ES-I3 (cell line): Measurements from ENCODE around the gene METTL15.
A peak's percentile ranks its signal among the peaks of the same experiment; 100 is the strongest.
"Not testable (repeated sequence)": the region's sequence is repeated elsewhere in the genome, so short reads cannot be mapped to it uniquely, and the experiment has no call there.

Source experiments
- H3K36me3 ChIP-seq: 2 replicates; pipeline ENCODE4 v1.6.1; 2013; ENCODE audit warnings: mild to moderate bottlenecking, low read length, control low read depth, moderate library complexity; ENCODE audit not compliant: insufficient read depth
- H3K4me1 ChIP-seq: 2 replicates; pipeline ENCODE4 v1.6.1; 2013; ENCODE audit warnings: mild to moderate bottlenecking, control low read depth, low read length; ENCODE audit not compliant: insufficient read depth
- H3K9ac ChIP-seq: 2 replicates; pipeline ENCODE4 v1.6.1; 2013; ENCODE audit warnings: low read depth, mild to moderate bottlenecking, low read length, moderate library complexity
- H3K9me3 ChIP-seq: 2 replicates; pipeline ENCODE4 v1.6.1; 2013; ENCODE audit warnings: mild to moderate bottlenecking, low read length, moderate library complexity; ENCODE audit not compliant: control insufficient read depth, insufficient read depth

METTL15 gene

DNA sequence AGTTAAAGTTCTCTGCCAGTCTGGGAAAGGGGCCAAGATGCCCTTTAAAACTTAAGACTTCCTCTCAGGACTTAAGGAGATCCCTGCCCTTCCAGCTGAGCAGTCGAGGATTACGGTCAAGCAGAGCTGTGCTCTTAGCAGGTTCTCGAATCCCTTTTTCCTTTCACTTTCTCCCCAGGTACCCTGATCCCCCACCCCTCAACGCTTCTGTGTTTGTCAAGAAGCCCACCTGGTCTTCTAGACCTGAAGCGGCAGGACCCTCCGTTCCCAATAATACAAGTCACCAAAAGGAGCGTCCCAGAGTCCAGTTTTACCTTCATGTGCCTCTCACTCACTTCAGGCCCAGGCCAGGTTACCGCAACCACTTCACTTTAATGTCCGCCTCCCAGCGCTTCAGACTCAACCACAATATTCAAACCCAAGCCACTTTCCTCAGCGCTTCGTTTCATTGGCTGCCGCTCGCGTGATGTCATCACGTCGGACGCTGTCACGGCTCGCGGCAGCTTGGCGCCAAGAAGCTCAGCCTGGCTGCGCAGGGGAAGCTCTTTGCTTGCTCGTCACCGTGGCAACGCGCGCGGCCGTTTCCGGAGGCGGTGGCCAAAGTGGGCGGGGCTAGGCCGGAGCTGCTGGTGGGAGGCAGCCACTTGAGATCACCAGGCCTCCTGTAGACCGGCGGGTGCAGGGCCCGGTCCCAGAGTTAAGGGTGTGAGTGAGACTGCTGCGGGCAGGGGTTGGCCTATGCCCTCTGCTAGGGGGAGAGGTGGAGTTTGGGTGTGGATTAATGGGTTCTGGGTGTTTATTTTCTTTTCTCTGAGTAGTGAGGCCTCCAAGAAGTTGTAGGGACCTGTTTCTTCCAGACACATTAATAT lies at the start of gene METTL15, which contains the start of gene KIF18A:
METTL15 (plus strand) TSS at position 639 of the 869 bp plus-strand sequence. CDS start 4,947 bp downstream, outside the sequence.
KIF18A (minus strand) TSS at position 407 of the 869 bp plus-strand sequence. CDS start 10,209 bp downstream, outside the sequence.
- Histone ChIP-seq H3K9me3 (no peaks in the 10 kb centered on the region), H3K36me3 (no peaks in the 10 kb centered on the region), H3K4me1 (no peaks in the 10 kb centered on the region), H3K9ac (peak within 1 kb of the TSS; percentile 91)

GRCh38 chr11:28071305-28071704 lies 36.9 kb upstream of the METTL15 start:
- Histone ChIP-seq H3K9me3 (no peaks in the 10 kb centered on the region), H3K9ac (no peak overlapping the region), H3K36me3 (peaks cover 2% of the 10 kb centered on the region), H3K4me1 (no peaks in the 10 kb centered on the region)

DNA sequence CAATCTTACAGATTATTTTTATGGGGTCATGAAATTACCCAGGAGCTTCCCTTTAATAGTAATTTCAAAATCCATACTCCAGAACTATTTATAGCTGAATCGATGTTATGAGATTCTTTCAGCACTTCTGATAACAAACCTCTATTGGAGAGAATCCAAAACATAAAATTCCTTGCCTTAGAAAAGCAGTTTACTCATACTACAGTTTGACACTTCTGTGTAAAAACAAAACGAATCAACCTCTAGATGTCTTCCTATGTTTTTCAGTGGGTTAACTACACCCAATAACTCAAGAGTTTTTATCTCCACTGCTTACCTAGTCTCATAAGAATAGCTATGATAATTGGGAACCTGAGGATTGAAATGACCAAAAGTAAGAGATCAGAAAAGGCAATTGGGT lies 35.9 kb upstream of the METTL15 start:
- Histone ChIP-seq H3K9ac (no peak overlapping the region), H3K4me1 (no peaks in the 10 kb centered on the region), H3K36me3 (peaks cover 4% of the 10 kb centered on the region), H3K9me3 (no peaks in the 10 kb centered on the region)

- Histone ChIP-seq H3K4me1 (no peaks in the 10 kb centered on the region), H3K9ac (no peak overlapping the region), H3K36me3 (peaks cover 4% of the 10 kb centered on the region), H3K9me3 (no peaks in the 10 kb centered on the region)
Observed at GRCh38 chr11:28077521-28077920, 30.7 kb upstream of the METTL15 start.

- no peaks in the 10 kb centered on the region for H3K9me3 ChIP-seq
- no peaks in the 10 kb centered on the region for H3K4me1 ChIP-seq
- no peak overlapping the region for H3K9ac ChIP-seq
- H3K36me3 ChIP-seq: no peaks in the 10 kb centered on the region; the same call in 1 of the 2 replicates
Observed at GRCh38 chr11:28083118-28083517, 25.1 kb upstream of the METTL15 start.

DNA sequence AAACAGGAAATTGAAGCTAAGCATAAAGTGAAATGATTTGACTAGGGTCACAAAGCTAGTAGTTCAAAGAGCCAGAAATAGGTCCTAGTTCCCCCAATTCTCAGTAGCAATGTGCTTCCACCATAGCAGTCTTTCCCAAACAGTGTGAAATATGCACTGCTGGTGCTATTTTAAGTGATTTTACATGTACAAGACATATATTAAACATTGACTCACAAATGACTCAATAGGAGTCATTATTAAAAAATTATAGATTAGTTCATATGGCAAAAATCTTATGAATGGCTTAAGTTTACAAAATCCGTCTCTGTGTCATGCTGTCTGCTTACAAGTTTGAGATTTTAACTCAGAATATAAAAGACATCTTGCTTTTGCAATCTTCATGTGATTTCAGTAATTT lies 21.6 kb upstream of the METTL15 start:
- H3K9ac ChIP-seq: no peak overlapping the region
- H3K36me3 ChIP-seq: no peaks in the 10 kb centered on the region
- H3K9me3 ChIP-seq: no peaks in the 10 kb centered on the region
- H3K4me1 ChIP-seq: no peaks in the 10 kb centered on the region

- H3K9me3 ChIP-seq, H3K4me1 ChIP-seq, H3K9ac ChIP-seq, H3K36me3 ChIP-seq: not testable (repeated sequence)
Observed at GRCh38 chr11:28087192-28087591, 21.0 kb upstream of the METTL15 start.

DNA sequence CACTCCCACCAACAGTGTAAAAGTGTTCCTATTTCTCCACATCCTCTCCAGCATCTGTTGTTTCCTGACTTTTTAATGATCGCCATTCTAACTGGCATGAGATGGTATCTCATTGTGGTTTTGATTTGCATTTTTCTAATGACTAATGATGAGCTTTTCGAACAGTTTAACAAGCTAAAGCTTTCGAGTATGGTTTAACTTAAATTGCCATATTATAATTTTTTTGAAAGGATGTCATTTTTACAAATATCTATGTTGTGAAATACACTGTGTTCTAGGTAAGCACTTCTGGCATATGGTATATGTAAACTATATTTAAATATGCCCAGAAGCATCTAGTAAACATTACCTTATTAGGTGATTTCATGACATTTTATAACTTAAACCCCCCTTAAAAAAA lies 20.5 kb upstream of the METTL15 start:
- H3K36me3 ChIP-seq: not testable (repeated sequence)

DNA sequence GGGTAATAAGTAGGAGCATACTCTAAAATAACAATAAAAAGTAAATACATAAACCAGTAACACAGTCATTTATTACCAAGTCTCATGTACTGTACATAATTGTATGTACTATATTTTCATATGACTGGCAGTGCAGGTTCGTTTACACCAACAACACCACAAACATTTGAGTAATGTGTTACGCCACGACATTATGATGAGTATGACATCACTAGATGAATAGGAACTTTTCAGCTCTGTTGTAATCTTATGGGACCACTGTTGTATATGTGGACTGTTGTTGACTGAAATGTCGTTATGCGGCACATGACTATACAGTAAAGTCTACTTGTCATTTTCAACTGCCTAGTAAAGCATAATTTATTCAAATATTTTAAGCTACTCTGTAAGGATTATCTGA lies 18.8 kb upstream of the METTL15 start:
- H3K4me1 ChIP-seq: no peaks in the 10 kb centered on the region
- H3K9ac ChIP-seq: no peak overlapping the region
- H3K9me3 ChIP-seq: no peaks in the 10 kb centered on the region
- H3K36me3 ChIP-seq: no peaks in the 10 kb centered on the region

More for the DNA sequence above, 20.5 kb upstream of the METTL15 start:
- not testable (repeated sequence) for H3K9ac ChIP-seq, H3K9me3 ChIP-seq, H3K4me1 ChIP-seq

- Histone ChIP-seq H3K9ac (no peak overlapping the region), H3K9me3 (no peaks in the 10 kb centered on the region), H3K36me3 (no peaks in the 10 kb centered on the region), H3K4me1 (no peaks in the 10 kb centered on the region)
Observed at GRCh38 chr11:28090052-28090749, 18.0 kb upstream of the METTL15 start.

- Histone ChIP-seq H3K9ac (no peak overlapping the region), H3K4me1 (no peaks in the 10 kb centered on the region), H3K9me3 (no peaks in the 10 kb centered on the region), H3K36me3 (no peaks in the 10 kb centered on the region)
Observed at GRCh38 chr11:28092786-28093185, 15.4 kb upstream of the METTL15 start.

DNA sequence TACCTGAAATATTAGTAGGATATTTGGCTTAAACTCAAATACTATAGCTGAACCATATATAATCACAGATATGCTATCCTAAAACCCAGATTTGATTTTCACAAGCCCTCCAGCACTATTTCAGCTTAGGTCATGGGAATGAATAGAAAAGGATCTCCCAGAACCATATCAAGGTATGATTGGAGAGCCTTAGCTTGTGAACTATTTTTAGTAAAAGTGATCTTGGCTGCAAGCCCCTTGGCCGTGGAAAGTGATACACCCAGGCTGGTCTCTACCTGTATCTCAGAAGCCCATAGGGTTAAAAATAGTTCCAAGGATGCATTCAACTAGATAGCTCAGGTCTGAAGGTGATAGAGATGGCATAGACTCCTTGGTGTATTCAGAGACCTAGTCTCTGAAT lies 9.9 kb upstream of the METTL15 start:
- Histone ChIP-seq H3K4me1 (no peaks in the 10 kb centered on the region), H3K9me3 (no peaks in the 10 kb centered on the region), H3K36me3 (no peaks in the 10 kb centered on the region), H3K9ac (no peak overlapping the region)

GRCh38 chr11:28099715-28100114 lies 8.5 kb upstream of the METTL15 start:
- Histone ChIP-seq H3K36me3 (no peaks in the 10 kb centered on the region), H3K9me3 (no peaks in the 10 kb centered on the region), H3K9ac (no peak overlapping the region), H3K4me1 (no peaks in the 10 kb centered on the region)

DNA sequence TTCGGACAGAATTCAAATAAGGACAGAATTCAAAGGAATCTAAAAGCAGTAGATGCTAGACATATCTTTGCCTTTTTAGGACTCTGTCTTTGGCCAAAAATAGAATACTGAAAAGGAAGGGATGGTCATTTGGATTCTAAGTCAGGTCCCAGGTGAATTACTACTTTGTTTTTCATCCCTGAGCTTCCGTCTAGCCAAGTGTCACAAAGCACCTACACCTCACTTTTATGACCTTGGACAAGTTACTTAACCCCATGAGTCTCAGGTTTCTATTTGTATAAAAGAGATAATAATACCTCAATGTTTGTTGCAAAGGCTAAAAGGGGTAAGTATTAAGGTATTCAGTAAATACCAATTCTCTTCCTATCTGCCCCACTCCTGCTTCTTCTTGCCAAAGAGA lies 7.5 kb upstream of the METTL15 start:
- Histone ChIP-seq H3K9me3 (no peaks in the 10 kb centered on the region), H3K4me1 (no peaks in the 10 kb centered on the region), H3K36me3 (no peaks in the 10 kb centered on the region), H3K9ac (no peak overlapping the region)

DNA sequence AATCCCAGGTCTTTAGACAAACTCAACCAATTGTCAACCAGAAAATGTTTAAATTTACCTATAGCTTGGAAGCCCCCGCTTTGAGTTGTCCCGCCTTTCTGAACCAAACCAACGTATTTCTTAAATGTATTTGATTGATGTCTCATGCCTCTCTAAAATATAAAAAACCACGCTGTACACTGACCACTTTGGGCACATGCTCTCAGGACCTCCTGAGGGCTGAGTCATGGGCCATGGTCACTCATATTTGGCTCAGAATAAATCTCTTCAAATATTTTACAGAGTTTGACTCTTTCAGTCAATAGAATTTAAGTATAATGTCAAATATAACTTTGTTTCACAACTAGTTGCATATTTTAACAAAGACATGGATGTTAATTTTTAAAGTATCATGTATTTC lies 5.9 kb upstream of the METTL15 start:
- H3K9me3 ChIP-seq, H3K4me1 ChIP-seq, H3K9ac ChIP-seq, H3K36me3 ChIP-seq: not testable (repeated sequence)
